SK-N-SH (cell line): Measurements from ENCODE around the gene RAB12. TPM values are rescaled to one million over a fixed set of nuclear protein-coding genes. Genes with fewer than 3 reads are reported as not detected.
A peak's percentile ranks its signal among the peaks of the same experiment; 100 is the strongest.

Source experiments
- CTCF ChIA-PET: fragments of 300-600, 350-600 bp; formaldehyde crosslinking; extraction: SDS; loops from one replicate; lab custom pipeline; 2021; lab: Yijun Ruan, JAX
- POLR2A ChIA-PET: fragments of 350-600 bp; sonication (Branson Sonifier 250); formaldehyde crosslinking; extraction: SDS; loops from one replicate; lab custom pipeline; 2020; ENCODE audit warnings: antibody characterized with exemption, inconsistent platforms; lab: Yijun Ruan, JAX
- DNase-seq: peaks from one replicate; pipeline ENCODE4 v3.0.0; 2012
- H2AFZ ChIP-seq: fragments of 200-600 bp; sonication (generic); 2 replicates; pipeline ENCODE4 v1.8.1; 2016; ENCODE audit warnings: antibody characterized with exemption, mild to moderate bottlenecking, low read depth
- H3F3A ChIP-seq: fragments of 200-600 bp; sonication (generic); replicated peaks from 2 replicates; pipeline ENCODE3; 2016; ENCODE audit warnings: antibody characterized with exemption, mild to moderate bottlenecking; ENCODE audit not compliant: insufficient read depth
- H3K27ac ChIP-seq, 2 experiments: fragments of 200-500 bp in 1 of 2; fragments of 200-600 bp in 1 of 2; sonication (Bioruptor generic) in 1 of 2; sonication (generic), shearing (Covaris generic) in 1 of 2; 2 replicates each; pipeline versions ENCODE4 v1.5.1 to v1.6.1; 2014 to 2016; ENCODE audit warnings: low read depth in 2 of 2, inconsistent platforms in 1 of 2, low read length in 1 of 2, mild to moderate bottlenecking in 1 of 2, mixed read lengths in 1 of 2
- H3K27me3 ChIP-seq: fragments of 200-600 bp; sonication (generic), shearing (Covaris generic); 2 replicates; pipeline ENCODE4 v1.6.1; 2016; ENCODE audit warnings: mixed run types; ENCODE audit not compliant: insufficient read depth
- H3K36me3 ChIP-seq, 2 experiments: fragments of 200-500 bp in 1 of 2; fragments of 200-600 bp in 1 of 2; sonication (Bioruptor generic) in 1 of 2; sonication (generic) in 1 of 2; replicated peaks in 1 of 2; 2 replicates each; pipeline versions ENCODE3 to v1.5.1; 2014 to 2016; ENCODE audit warnings: low read length in 1 of 2, mild to moderate bottlenecking in 1 of 2; ENCODE audit not compliant: insufficient read depth in 2 of 2, control insufficient read depth in 1 of 2
- H3K4me1 ChIP-seq, 2 experiments: fragments of 200-500 bp in 1 of 2; fragments of 200-600 bp in 1 of 2; sonication (Bioruptor generic) in 1 of 2; sonication (generic), shearing (Covaris generic) in 1 of 2; 2 replicates each; pipeline versions ENCODE4 v1.5.1 to v1.6.1; 2014 to 2016; ENCODE audit warnings: low read depth in 1 of 2, low read length in 1 of 2, mixed run types in 1 of 2; ENCODE audit not compliant: insufficient read depth in 2 of 2, control insufficient read depth in 1 of 2
- H3K4me2 ChIP-seq: fragments of 200-600 bp; sonication (generic), shearing (Covaris generic); 2 replicates; pipeline ENCODE4 v1.6.1; 2017; ENCODE audit warnings: mixed run types
- H3K4me3 ChIP-seq, 2 experiments: fragments of 200-500 bp in 1 of 2; fragments of 200-600 bp in 1 of 2; sonication (Bioruptor generic) in 1 of 2; sonication (generic), shearing (Covaris generic) in 1 of 2; 2 replicates each; pipeline versions ENCODE4 v1.5.1 to v1.8.1; 2014 to 2016; ENCODE audit warnings: low read depth in 2 of 2, inconsistent platforms in 1 of 2, low read length in 1 of 2, mild to moderate bottlenecking in 1 of 2, mixed read lengths in 1 of 2, moderate library complexity in 1 of 2
- H3K79me2 ChIP-seq: fragments of 200-600 bp; sonication (generic); 2 replicates; pipeline ENCODE4 v1.8.1; 2017; ENCODE audit warnings: mild to moderate bottlenecking; ENCODE audit not compliant: insufficient read depth
- H3K9ac ChIP-seq: fragments of 200-600 bp; sonication (generic); 2 replicates; pipeline ENCODE4 v1.6.1; 2017; ENCODE audit warnings: mixed run types
- H3K9me2 ChIP-seq: fragments of 200-600 bp; sonication (generic); 2 replicates; pipeline ENCODE4 v1.6.1; 2017; ENCODE audit warnings: mixed run types
- H3K9me3 ChIP-seq: fragments of 200-600 bp; sonication (generic); 2 replicates; pipeline ENCODE4 v1.6.1; 2017; ENCODE audit warnings: mixed run types, mild to moderate bottlenecking, moderate library complexity
- H4K20me1 ChIP-seq: fragments of 200-600 bp; sonication (generic); 2 replicates; pipeline ENCODE4 v1.6.1; 2017; ENCODE audit warnings: mild to moderate bottlenecking, mixed run types; ENCODE audit not compliant: insufficient read depth
- CHD2 ChIP-seq: fragments of 150-350 bp; IDR thresholded peaks from 2 replicates; pipeline ENCODE4 v1.6.1; 2018; ENCODE audit warnings: low read length; ENCODE audit not compliant: partially characterized antibody
- CTCF ChIP-seq: fragments of 200-600 bp; sonication (generic); IDR thresholded peaks from 2 replicates; pipeline ENCODE4 v1.6.1; 2017; ENCODE audit warnings: antibody characterized with exemption, mild to moderate bottlenecking, moderate library complexity
- ELF1 ChIP-seq: IDR thresholded peaks from 2 replicates; pipeline ENCODE4 v1.4.0; 2012
- EP300 ChIP-seq, 2 experiments: IDR thresholded peaks; 2 replicates each; pipeline versions ENCODE4 v1.4.0 to v1.6.1; 2012; ENCODE audit warnings: borderline replicate concordance in 1 of 2, low read depth in 1 of 2, low read length in 1 of 2
- FOXJ3 ChIP-seq: sonication (generic); formaldehyde crosslinking; IDR thresholded peaks from 2 replicates; pipeline ENCODE4 v1.5.1; 2020; ENCODE audit warnings: mild to moderate bottlenecking, missing genetic modification reagents
- FOXM1 ChIP-seq: IDR thresholded peaks from 2 replicates; pipeline ENCODE4 v1.4.0; 2012; ENCODE audit warnings: low read depth, mild to moderate bottlenecking
- MXI1 ChIP-seq: IDR thresholded peaks from 2 replicates; pipeline ENCODE4 v1.6.1; 2012; ENCODE audit warnings: mild to moderate bottlenecking, low read depth, low read length, improper control_type of control experiment
- NFIC ChIP-seq: IDR thresholded peaks from 2 replicates; pipeline ENCODE4 v1.4.0; 2012; ENCODE audit warnings: borderline replicate concordance
- POLR2AphosphoS5 ChIP-seq: IDR thresholded peaks from 2 replicates; pipeline ENCODE4 v1.6.1; 2012; ENCODE audit warnings: low read depth, low read length
- RCOR1 ChIP-seq: fragments of 150-350 bp; IDR thresholded peaks from 2 replicates; pipeline ENCODE4 v1.6.1; 2017; ENCODE audit warnings: antibody characterized with exemption, low read length
- REST ChIP-seq: IDR thresholded peaks from 2 replicates; pipeline ENCODE4 v1.6.1; 2012; ENCODE audit warnings: mild to moderate bottlenecking, low read depth, low read length, moderate library complexity
- TCF12 ChIP-seq: IDR thresholded peaks from 2 replicates; pipeline ENCODE4 v1.4.0; 2012
- YY1 ChIP-seq: IDR thresholded peaks from 2 replicates; pipeline ENCODE4 v1.4.0; 2012; ENCODE audit warnings: low read depth, mild to moderate bottlenecking
- WGBS: methylation state at CpG from one replicate; pipeline ENCODE4 v1.1.6; 2017; ENCODE audit warnings: low lambda C conversion rate; 5-methylcytosine and 5-hydroxymethylcytosine counted together
- polyA plus RNA-seq, 3 experiments: library from polyadenylated mRNA; depleted of rRNA; stranded (reverse); fragments of >200 nt; gene quantifications; 2 replicates each; pipeline ENCODE4 v1.2.3, GENCODE V29; 2012
- TF ChIP-seq, protein P1 (sequence below): fragments of 150-350 bp; IDR thresholded peaks from 2 replicates; pipeline ENCODE4 v1.6.1; 2017; ENCODE audit warnings: antibody characterized with exemption, low read length, low read depth, borderline replicate concordance

RAB12 gene
- polyA plus RNA-seq, 1 of the 3 experiments (the other 2 are of a cell fraction), result 11.0 TPM

DNA sequence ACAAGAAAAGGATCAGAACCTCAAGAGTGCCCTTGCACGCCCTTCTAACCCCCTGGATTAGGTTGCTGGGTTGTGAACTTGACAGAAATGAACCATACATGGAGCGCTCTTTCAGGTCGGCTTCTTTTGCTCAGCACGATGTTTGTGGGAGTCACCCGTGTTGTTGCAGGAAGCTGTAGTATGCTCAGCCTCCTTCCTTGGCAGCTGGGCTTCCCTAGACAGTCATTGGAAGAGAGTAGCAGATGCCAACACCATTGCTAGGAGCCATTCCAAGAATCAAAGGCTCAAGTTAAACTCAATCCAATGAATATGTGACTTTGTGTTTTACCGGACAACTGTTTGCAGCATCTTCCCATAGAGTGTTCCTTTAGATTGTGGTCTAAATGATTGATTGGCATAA lies 47.0 kb downstream of the RAB12 start:
- Histone ChIP-seq H4K20me1 (no peaks in the 10 kb centered on the region), H3K9me3 (no peaks in the 10 kb centered on the region), H3K9me2 (no peaks in the 10 kb centered on the region), H3K27ac (no peak overlapping the region), H3K9ac (no peak overlapping the region), H3K27me3 (no peaks in the 10 kb centered on the region), H3F3A (no peaks in the 10 kb centered on the region), H3K79me2 (no peaks in the 10 kb centered on the region), H2AFZ (no peak overlapping the region), H3K4me1 (peaks cover 1 to 14% of the 10 kb centered on the region in 2 experiments; a peak in 1 of 4 replicates), H3K36me3 (no peaks in the 10 kb centered on the region), H3K4me3 (no peak overlapping the region), H3K4me2 (no peak overlapping the region)
- TF ChIP-seq FOXM1 (no peak), YY1 (no peak), CTCF (no peak), TCF12 (no peak), CHD2 (no peak), NFIC (no peak), RCOR1 (no peak), POLR2AphosphoS5 (no peak), ELF1 (no peak)
- TF ChIP-seq, protein P1, sequence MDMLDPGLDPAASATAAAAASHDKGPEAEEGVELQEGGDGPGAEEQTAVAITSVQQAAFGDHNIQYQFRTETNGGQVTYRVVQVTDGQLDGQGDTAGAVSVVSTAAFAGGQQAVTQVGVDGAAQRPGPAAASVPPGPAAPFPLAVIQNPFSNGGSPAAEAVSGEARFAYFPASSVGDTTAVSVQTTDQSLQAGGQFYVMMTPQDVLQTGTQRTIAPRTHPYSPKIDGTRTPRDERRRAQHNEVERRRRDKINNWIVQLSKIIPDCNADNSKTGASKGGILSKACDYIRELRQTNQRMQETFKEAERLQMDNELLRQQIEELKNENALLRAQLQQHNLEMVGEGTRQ, result no peak
- no peak for DNase-seq
- POLR2A ChIA-PET, result no interaction called here
- CTCF ChIA-PET, result interaction anchor here (1.1 to 11.7 kb wide), 8 partner anchors 9 to 417 kb away, joined by 3 to 266 read pairs (median 6); partner anchors contain the start of gene RAB12
- 98% methylated on average over 6 of the region's 6 CpGs for WGBS

DNA sequence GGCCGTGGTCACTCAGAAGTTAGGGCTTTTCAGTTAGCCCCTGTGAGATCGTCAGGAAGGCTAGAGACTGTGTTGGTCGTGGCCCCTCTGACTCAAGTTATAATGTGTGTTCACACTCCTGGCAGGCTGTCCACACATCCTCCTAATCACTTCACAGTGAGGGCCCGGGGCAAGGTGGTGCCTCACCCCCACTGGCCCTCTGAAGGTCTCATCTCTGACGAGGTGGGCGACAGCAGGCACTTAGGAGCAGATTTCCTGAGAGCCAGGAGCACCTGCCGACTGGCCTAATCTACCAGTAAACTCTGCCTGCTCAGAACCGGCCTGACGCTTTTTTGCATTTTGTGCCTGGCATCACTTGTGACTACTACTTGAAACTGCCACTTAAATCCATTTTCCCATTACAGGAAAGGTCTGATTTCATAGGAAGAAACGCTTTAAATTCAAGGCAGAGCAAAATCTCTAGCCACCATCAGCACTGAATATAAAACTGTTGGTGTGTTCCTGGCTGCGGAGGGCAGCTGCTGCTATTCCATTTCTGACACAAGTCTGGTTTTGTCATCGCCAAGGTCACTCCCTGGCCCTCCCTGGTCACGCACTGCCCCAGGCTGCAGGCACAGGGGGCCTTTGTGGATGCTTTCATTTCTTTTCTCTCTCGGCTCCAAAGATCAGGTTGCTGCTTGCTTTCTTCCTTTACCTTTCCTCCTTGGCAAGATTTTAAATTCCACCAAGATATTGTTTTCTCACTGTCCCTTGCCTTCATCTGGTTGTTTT lies 48.0 kb downstream of the RAB12 start:
- no peak overlapping the region for H3K9ac ChIP-seq
- H3K4me2 ChIP-seq, result no peak overlapping the region
- TF ChIP-seq EP300 (IDR thresholded peaks at IDR 0.05; ENCODE audit: borderline replicate concordance in 1 of 2, low read depth in 1 of 2, low read length in 1 of 2) (no peak), REST (no peak), CHD2 (peak; percentile 11), MXI1 (no peak), FOXJ3 (no peak)
- TF ChIP-seq, all 33 proteins: peak for 1
- POLR2A ChIA-PET, result interaction anchor here (0.7 to 1.1 kb wide), 3 partner anchors 109 to 408 kb away, joined by 3 to 4 read pairs (median 3); no protein-coding TSS in a partner anchor
- CTCF ChIA-PET, result interaction anchor here (1.0 to 11.7 kb wide), 4 partner anchors 39 to 330 kb away, joined by 3 to 266 read pairs (median 4); no protein-coding TSS in a partner anchor
- no peaks in the 10 kb centered on the region for H3K9me3 ChIP-seq
- no peak overlapping the region for H2AFZ ChIP-seq
- no peaks in the 10 kb centered on the region for H3K36me3 ChIP-seq
- peak overlapping the region in 1 of 2 experiments; percentile 70; a peak in 2 of 4 replicates for H3K27ac ChIP-seq
- DNase-seq, result peak; percentile 68
- no peaks in the 10 kb centered on the region for H3K27me3 ChIP-seq
- peaks cover 8 to 23% of the 10 kb centered on the region in 2 experiments; a peak in 1 of 4 replicates for H3K4me1 ChIP-seq
- H3K9me2 ChIP-seq, result no peaks in the 10 kb centered on the region
- no peaks in the 10 kb centered on the region for H4K20me1 ChIP-seq
- H3F3A ChIP-seq, result no peaks in the 10 kb centered on the region
- H3K79me2 ChIP-seq, result no peaks in the 10 kb centered on the region
- H3K4me3 ChIP-seq, result no peak overlapping the region
- 77% methylated on average over 11 of the region's 14 CpGs for WGBS
